ENCODE measurements around the gene SEMA4B.

SEMA4B gene

DNA sequence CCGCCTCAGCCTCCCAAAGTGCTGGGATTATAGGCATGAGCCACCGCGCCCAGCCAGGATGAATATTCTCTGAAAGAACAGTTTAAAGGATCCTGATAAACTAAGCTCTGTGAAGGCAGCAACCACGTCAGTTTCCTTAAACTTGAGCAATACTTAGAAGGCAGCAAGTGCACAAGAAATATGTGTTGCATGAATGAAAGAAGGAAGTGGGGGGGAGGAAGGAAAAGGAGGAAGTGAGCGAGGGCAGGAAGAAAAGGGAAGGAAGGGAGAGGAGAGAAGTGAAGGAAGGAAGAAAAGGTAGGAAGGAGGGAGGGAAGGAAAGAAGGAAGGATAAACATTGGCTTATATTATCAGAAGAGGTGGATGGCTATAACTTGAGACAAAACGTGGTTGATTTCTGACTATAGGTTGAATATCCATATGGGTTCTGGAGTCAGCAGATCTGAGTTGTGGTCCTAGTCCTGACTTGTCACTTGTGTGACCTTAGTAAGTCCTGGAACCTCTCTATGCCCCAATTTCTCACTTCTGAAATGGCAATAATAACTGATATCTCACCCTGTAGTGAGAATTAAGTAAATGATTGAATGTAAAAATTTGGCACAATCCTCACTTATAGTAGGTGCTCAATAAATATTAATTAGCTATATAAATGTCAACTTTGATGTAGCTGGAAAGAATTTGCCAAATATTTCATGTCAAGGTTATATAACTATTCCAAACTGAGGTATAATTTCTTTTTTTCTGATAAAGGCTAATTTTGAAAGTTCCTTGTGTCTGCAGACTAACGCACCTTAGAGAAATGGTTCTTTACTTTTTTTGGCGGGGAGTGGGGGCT, 12.0 kb upstream of the SEMA4B start:
- no peak for DNase-seq (ENCODE audit: extremely low spot score)
- TF ChIP-seq, protein P1, sequence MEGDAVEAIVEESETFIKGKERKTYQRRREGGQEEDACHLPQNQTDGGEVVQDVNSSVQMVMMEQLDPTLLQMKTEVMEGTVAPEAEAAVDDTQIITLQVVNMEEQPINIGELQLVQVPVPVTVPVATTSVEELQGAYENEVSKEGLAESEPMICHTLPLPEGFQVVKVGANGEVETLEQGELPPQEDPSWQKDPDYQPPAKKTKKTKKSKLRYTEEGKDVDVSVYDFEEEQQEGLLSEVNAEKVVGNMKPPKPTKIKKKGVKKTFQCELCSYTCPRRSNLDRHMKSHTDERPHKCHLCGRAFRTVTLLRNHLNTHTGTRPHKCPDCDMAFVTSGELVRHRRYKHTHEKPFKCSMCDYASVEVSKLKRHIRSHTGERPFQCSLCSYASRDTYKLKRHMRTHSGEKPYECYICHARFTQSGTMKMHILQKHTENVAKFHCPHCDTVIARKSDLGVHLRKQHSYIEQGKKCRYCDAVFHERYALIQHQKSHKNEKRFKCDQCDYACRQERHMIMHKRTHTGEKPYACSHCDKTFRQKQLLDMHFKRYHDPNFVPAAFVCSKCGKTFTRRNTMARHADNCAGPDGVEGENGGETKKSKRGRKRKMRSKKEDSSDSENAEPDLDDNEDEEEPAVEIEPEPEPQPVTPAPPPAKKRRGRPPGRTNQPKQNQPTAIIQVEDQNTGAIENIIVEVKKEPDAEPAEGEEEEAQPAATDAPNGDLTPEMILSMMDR (IDR thresholded peaks at IDR 0.05; ENCODE audit: control extremely low read depth, extremely low read depth, low read depth, missing control alignments): no peak
- ChIA-PET POLR2A (no interaction called here), CTCF (interaction anchor here (1.1 to 4.9 kb wide), 5 partner anchors 10 to 32 kb away, joined by 3 to 22 read pairs (median 4); partner anchors contain the start of gene SEMA4B)

DNA sequence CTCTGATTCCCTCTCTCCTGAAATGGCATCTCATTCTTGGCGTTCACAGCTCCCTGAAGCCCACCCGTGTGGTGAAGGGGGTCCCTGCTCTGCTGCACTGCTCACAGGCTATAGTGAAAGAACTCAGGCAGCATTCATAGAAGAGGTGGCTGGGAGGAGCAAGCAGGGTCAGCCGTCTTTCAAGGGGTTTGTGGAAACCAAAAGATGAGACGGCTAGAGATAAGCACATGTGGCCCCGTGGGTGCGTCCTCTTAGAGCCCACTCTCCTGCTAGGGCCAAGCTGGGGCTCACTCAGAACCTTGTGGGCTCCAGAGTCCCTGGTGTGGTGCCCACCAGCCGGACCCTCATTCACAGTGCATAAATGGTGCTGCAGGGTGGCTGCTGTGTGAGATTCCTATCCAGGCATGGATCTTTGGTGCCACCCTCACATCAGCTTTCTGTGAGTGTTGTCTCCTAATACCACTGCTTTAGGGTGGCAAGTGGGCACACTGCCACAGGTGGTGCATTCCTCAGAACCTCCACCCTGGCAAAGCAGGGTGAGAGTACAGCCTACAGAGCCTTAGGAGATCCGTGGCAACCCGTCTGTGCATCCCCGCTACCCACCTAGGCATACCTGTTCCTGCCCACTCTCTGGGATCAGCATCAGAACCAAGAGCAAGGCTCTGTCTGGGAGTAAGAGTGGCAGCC, 11.2 kb upstream of the SEMA4B start:
- peak; percentile 10 for DNase-seq (ENCODE audit: extremely low spot score)
- POLR2A ChIA-PET: no interaction called here
- CTCF ChIA-PET: interaction anchor here (1.0 to 4.9 kb wide), 8 partner anchors 10 to 38 kb away, joined by 3 to 22 read pairs (median 4); partner anchors contain the start of gene SEMA4B
- TF ChIP-seq, protein P1 (IDR thresholded peaks at IDR 0.05; ENCODE audit: control extremely low read depth, extremely low read depth, low read depth, missing control alignments): no peak

DNA sequence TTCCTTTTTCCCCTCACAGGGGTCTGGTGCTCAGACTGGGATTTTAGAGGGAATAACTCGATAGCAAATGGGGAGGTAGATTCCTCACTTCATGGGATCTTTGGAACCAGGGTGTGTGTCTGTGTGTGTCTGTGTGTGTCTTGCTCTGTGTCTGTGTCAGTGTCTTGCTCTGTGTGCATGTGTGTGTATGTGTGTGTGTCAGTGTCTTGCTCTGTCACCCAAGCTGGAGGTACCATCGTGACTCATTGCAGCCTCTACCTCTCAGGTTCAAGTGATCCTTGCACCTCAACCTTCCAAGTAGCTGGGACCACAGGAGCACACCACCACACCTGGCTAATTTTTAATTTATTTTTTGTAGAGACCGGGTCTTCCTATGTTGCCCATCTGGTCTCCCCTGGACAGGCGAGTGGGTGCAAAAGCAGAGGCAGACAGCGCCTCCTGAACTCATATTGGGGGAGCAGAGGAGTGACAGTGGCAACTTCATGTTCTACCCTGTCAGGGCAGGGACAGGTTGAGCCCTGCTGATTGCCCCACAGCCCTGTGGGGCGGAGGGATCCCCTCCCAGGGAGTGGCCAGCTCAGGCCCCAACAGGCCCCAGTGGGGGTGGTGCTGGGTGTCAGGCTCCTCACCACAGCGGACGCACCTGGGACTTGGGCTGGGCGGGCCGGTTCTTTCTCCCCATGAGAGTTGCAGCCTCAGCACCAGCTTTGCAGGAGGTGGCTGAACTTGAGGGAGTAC, 10.4 kb upstream of the SEMA4B start:
- DNase-seq (ENCODE audit: extremely low spot score): peak; percentile 62
- POLR2A ChIA-PET: no interaction called here
- TF ChIP-seq, protein P1 (IDR thresholded peaks at IDR 0.05; ENCODE audit: control extremely low read depth, extremely low read depth, low read depth, missing control alignments): no peak
- CTCF ChIA-PET: interaction anchor here (1.0 to 4.9 kb wide), 7 partner anchors 10 to 48 kb away, joined by 3 to 22 read pairs (median 4); partner anchors contain the start of gene SEMA4B

DNA sequence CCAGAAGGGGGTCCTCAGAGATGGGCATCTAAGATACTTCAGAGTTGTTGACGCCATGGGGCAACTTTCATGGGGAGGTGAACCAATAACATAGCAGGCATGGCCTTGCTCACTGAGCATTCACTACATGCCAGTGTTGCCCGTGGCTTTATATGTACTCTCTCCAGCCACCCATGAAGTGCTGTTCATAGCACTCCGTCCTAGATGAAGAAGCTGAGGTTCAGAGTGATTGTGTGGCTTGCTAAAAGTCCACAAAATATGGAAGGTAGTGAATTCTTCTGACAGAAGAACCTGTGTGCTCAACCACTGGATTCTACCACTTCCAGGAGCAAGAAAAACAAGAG, 9.8 kb upstream of the SEMA4B start:
- POLR2A ChIA-PET: interaction anchor here (1.1 kb wide), 1 partner anchor 10 kb away, joined by 3 read pairs; no protein-coding TSS in a partner anchor
- TF ChIP-seq, protein P1 (IDR thresholded peaks at IDR 0.05; ENCODE audit: control extremely low read depth, extremely low read depth, low read depth, missing control alignments): no peak
- no peak for DNase-seq (ENCODE audit: extremely low spot score)
- CTCF ChIA-PET: interaction anchor here (1.3 to 4.9 kb wide), 5 partner anchors 9 to 48 kb away, joined by 3 to 22 read pairs (median 5); partner anchors contain the start of gene SEMA4B

DNA sequence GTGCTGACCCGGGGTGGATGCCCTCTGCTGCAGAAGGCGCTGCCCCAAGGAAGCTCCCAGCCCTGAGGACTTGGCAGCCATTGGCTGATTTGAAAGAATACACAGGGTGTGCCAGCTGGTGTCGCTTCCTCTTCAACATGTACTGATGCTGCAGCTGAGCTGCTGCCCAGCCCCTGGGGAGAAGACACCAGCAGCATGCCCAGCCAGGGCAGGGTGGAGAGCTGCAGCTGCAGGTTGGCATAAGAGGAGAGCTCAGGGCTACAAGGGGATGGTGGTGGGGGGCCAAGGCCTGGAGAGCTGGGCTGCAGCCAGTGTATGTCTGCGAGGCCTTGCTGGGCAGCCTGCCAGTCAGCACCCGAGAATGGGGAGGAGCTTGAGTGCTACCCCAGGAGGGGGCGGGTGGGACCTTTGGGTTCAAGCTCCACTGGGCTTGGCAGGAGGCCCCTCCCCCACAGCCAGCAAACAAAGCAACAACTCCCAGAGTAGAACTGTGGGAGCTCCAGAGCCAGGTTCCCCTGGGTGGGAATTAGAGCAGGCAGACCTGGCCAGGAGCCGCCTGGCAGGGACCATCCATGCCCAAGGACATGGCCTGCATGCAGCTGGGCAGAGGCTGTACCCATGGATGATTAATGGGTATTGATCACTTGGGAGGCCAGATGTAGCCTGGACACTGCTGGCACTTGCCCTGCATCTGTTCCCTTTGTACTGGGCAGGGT, 9.2 kb upstream of the SEMA4B start:
- TF ChIP-seq, protein P1 (IDR thresholded peaks at IDR 0.05; ENCODE audit: control extremely low read depth, extremely low read depth, low read depth, missing control alignments): no peak
- CTCF ChIA-PET: interaction anchor here (0.9 to 4.9 kb wide), 6 partner anchors 9 to 431 kb away, joined by 3 to 22 read pairs (median 4); partner anchors contain the start of gene SEMA4B
- DNase-seq (ENCODE audit: extremely low spot score): peak; percentile 60
- POLR2A ChIA-PET: interaction anchor here (0.8 to 1.1 kb wide), 2 partner anchors 9 to 10 kb away, joined by 3 read pairs; partner anchors contain the start of gene SEMA4B
